Activated effector memory CD4-positive, alpha-beta T cell treated with Interleukin-2 at 50 U/mL for 16 hours (primary cell): ENCODE measurements around the gene CCDC81.

Experiments used
- DNase-seq: peaks from one replicate; pipeline ENCODE4 v3.0.0-alpha.2; 2020

Gene CCDC81

DNA sequence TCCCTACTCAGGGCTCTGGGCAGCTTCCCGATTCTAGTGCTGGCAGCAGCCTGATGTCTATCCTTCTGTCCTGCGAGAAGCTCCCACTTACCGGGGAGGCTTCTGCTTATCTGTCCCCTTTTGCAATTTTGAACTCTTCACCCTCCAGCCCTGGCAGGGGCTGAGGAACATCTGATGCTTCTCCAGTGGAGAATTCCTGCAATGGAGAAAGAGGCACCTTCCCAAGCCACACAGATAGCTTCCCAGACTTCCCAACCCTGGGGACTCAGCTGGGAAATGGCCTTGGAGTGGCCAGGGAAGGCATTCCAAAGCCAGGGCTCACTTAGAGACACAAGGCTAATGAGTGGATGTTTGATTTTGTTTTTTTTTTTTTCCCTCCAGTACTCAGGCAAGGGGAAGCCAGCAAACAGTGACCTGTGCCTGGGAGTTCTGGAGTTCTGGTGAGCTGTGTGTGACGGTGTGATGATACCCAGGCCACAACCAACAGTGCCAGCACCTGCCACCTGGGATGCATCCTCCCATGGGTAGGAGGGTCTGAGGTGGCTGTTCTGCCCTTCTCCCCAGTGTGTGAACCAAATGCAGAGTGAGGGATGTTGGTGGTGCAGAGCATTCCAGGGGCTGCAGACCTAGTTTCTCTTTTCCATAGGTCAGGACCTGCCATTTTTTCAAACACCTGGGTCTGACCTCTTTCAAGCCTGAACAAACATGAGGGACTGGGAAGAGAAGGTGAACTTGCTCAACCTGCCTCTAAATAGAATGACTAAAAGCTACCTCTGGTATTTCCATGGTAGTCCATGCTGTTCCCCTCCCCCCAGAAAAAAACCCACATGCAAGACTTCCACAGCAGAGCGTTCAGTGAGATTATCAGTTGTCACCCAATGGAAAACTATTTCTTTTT, 95.1 kb downstream of the CCDC81 start:
- DNase-seq: no peak
